Fibroblast of pulmonary artery (primary cell): Measurements from ENCODE around the gene AEBP1.

ENCODE experiments used
- DNase-seq: peaks from one replicate; pipeline ENCODE4 v3.0.0-alpha.2; 2010; ENCODE audit warnings: low read depth
- H3K4me3 ChIP-seq: replicated peaks from 2 replicates; pipeline ENCODE4 v1.5.1; 2011; ENCODE audit warnings: low read depth, mild to moderate bottlenecking, control low read depth, low read length, moderate library complexity
- CTCF ChIP-seq: IDR thresholded peaks from 2 replicates; pipeline ENCODE4 v1.5.1; 2011; ENCODE audit warnings: mild to moderate bottlenecking, control low read depth, low read length, inconsistent platforms; ENCODE audit errors: missing control alignments

AEBP1 gene

GRCh38 chr7:44063894-44064651 lies 40.1 kb upstream of the AEBP1 start:
- DNase-seq: no peak
- H3K4me3 ChIP-seq: no peak overlapping the region
- TF ChIP-seq CTCF: no peak

- no peak for DNase-seq
- no peak for TF ChIP-seq CTCF
Measured at GRCh38 chr7:44064791-44065430, 39.2 kb upstream of the AEBP1 start.

GRCh38 chr7:44065431-44066110 lies 38.6 kb upstream of the AEBP1 start, which contains the start of gene PGAM2:
Gene PGAM2, minus strand, starts transcription at chr7:44065567. Its CDS starts 38 bp downstream, at chr7:44065529.
- no peak for TF ChIP-seq CTCF
- no peak within 1 kb of the TSS for H3K4me3 ChIP-seq
- no peak for DNase-seq

More at GRCh38 chr7:44064791-44065430, 39.2 kb upstream of the AEBP1 start:
- H3K4me3 ChIP-seq: no peak overlapping the region

GRCh38 chr7:44066111-44066460 lies 38.1 kb upstream of the AEBP1 start:
- no peak for DNase-seq
- no peak overlapping the region for H3K4me3 ChIP-seq
- no peak for TF ChIP-seq CTCF

GRCh38 chr7:44066494-44067063 lies 37.6 kb upstream of the AEBP1 start:
- no peak for DNase-seq
- TF ChIP-seq CTCF: no peak
- no peak overlapping the region for H3K4me3 ChIP-seq

GRCh38 chr7:44067064-44067951 lies 36.8 kb upstream of the AEBP1 start:
- TF ChIP-seq CTCF: no peak
- no peak for DNase-seq
- H3K4me3 ChIP-seq: no peak overlapping the region
